ENCODE measurements around the gene TUBB4A. TPM values are rescaled to one million over a fixed set of nuclear protein-coding genes. Genes with fewer than 3 reads are reported as not detected.

The TUBB4A gene
- total and polyA plus RNA-seq, 8 donors = 1.1 to 5.5 (median 2.7) TPM

DNA sequence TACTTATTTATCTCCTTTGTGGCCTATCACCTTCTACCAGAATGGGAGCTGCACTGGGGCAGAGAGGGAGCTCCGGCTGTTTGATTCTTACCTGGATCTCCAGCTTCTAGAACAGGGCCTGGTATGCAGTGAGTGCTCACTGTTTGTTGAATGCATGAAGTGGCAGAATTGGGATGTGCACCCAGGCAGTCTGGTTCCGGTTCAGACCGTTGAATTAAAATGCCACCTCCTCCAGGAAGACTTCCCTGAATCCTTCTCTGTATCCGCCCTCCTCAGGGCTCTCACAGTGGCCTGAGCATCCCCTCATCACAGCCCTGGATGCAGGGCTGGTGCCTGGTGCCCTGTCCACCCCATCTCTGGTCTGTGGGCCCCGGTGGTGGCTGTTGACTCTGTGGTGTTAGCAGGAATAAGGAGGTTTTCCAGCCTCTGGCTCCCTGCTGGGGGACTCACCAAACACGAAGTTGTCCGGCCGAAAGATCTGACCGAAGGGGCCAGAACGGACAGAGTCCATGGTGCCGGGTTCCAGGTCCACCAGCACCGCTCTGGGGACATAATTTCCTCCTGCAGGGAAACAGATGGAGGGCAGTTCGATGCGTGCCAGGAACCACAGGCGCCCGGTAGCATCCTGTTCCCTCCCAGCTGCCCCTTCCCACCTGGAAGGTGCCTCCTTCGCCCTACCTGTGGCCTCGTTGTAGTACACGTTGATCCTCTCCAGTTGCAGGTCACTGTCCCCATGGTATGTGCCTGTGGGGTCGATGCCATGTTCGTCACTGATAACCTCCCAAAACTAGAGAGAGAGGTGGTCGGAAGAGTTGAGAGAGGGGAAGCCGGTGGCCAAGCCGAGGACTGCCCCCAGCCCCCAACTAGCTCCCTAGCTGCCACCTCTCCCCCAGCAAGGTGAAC is 1.0 kb downstream of the TUBB4A start:
- Histone ChIP-seq H3K9me3 (no peaks in the 10 kb centered on the region), H3K36me3 (no peaks in the 10 kb centered on the region), H3K4me1 (peaks cover 0 to 4% (median 0%) of the 10 kb centered on the region in 3 donors), H3K27ac (no peak overlapping the region), H3K27me3 (no peaks in the 10 kb centered on the region), H3K4me3 (peak overlapping the region; percentile 45 to 62 (median 56))
- FAIRE-seq (no peak), ATAC-seq (no peak), DNase-seq (no peak)
- TF ChIP-seq, protein P1, sequence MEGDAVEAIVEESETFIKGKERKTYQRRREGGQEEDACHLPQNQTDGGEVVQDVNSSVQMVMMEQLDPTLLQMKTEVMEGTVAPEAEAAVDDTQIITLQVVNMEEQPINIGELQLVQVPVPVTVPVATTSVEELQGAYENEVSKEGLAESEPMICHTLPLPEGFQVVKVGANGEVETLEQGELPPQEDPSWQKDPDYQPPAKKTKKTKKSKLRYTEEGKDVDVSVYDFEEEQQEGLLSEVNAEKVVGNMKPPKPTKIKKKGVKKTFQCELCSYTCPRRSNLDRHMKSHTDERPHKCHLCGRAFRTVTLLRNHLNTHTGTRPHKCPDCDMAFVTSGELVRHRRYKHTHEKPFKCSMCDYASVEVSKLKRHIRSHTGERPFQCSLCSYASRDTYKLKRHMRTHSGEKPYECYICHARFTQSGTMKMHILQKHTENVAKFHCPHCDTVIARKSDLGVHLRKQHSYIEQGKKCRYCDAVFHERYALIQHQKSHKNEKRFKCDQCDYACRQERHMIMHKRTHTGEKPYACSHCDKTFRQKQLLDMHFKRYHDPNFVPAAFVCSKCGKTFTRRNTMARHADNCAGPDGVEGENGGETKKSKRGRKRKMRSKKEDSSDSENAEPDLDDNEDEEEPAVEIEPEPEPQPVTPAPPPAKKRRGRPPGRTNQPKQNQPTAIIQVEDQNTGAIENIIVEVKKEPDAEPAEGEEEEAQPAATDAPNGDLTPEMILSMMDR (IDR thresholded peaks at IDR 0.05) = no peak
- intact Hi-C loops (cut with DNase I) = no loop called here
- 75 to 78% methylated on average over 24 of the region's 24 CpGs for WGBS, 2 donors

DNA sequence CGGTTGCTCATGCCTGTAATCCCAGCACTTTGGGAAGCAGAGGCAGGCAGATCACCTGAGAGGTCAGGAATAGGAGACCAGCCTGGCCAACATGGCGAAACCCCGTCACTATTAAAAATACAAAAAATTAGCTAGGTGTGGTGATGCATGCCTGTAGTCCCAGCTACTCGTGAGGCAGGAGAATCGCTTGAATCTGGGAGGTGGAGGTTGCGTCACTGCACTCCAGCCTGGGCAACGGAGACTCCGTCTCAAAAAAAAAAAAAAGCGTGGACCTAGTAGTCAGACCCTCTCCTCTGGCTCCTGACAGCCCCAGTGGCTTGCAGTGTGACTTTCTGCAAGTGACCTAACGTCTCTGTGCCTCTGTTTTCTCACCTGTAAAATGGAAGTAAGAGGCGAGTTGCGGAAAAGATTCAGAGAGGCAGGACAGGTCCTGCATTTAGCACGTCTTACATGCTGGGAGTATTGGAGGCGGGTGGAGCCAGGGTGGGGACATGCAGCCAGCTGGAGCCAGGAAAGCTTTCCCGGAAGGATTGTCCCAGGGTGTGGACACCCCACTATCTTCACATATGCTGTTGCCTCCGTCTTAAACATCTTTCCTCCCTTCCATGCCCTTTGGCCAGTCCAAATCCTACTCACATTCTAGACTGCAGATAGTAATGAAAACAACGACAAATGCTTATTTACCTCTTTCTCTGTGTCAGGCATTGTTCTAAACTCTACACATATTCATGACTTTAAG is 2.9 kb downstream of the TUBB4A start:
- intact Hi-C loops (cut with DNase I) = no loop called here
- FAIRE-seq = no peak
- 77 to 89% methylated on average over 17 of the region's 17 CpGs for WGBS, 2 donors
- Histone ChIP-seq H3K4me3 (no peak overlapping the region), H3K9me3 (no peaks in the 10 kb centered on the region), H3K4me1 (peaks cover 0 to 4% (median 0%) of the 10 kb centered on the region in 3 donors), H3K27me3 (no peaks in the 10 kb centered on the region), H3K36me3 (no peaks in the 10 kb centered on the region), H3K27ac (no peak overlapping the region)
- DNase-seq = no peak
- TF ChIP-seq, protein P1 (IDR thresholded peaks at IDR 0.05) = no peak
- ATAC-seq = no peak

DNA sequence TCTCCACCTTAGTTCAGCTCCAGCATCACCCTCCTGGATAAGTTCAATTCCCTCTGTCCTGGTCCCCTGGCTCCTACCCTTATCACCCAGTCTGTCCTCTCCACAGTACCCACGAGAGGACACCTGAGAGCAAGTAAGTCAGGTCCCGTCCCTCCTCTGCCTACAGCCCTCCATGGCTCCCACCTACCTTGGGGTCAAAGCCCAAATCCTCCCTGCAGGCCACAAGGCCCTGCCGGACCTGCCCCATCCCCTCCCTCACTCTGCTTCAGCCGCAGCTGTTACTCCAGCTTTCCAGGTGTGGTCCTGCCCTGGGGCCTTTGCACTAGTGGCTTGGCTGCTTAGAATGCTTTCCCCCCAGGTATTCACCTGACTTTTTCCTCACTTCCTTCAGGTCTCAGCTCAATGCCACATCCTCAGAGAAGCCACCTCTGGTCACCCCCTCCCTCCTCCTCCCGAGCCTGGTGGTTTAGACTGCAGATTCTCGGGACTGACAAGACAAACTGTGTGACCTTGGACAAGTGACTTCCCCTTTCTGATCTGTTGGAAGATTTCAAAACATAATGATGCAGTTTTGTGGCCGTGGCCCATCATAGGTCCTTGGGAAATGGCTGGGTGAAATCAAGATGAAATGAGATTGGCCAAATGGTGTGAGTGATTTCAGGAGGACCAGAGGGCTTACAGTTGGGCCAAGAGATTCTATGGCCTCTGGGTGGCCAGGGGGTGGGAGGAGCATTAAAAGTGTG is 3.6 kb downstream of the TUBB4A start:
- no peak for ATAC-seq
- no peaks in the 10 kb centered on the region for H3K9me3 ChIP-seq
- peaks cover 0 to 4% (median 0%) of the 10 kb centered on the region in 3 donors for H3K4me1 ChIP-seq
- H3K4me3 ChIP-seq = no peak overlapping the region
- intact Hi-C loops (cut with DNase I) = no loop called here
- no peaks in the 10 kb centered on the region for H3K36me3 ChIP-seq
- H3K27ac ChIP-seq = no peak overlapping the region
- no peaks in the 10 kb centered on the region for H3K27me3 ChIP-seq
- 75 to 78% methylated on average over 7 of the region's 7 CpGs for WGBS, 2 donors
- FAIRE-seq = no peak
- TF ChIP-seq, protein P1 (IDR thresholded peaks at IDR 0.05) = no peak
- no peak for DNase-seq

DNA sequence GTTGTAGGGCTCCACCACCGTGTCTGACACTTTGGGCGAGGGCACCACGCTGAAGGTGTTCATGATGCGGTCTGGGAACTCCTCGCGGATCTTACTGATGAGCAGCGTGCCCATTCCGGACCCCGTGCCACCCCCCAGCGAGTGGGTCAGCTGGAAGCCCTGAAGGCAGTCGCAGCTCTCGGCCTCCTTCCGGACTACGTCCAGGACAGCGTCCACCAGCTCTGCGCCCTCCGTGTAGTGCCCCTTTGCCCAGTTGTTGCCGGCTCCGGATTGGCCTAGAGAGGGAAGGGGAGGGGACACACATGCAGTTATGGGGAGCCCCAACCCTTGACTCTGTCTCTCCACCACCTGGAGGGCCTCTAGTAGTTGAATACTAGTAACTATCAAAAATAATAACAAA is 6.2 kb downstream of the TUBB4A start:
- Histone ChIP-seq H3K4me3 (no peak overlapping the region), H3K9me3 (no peaks in the 10 kb centered on the region), H3K4me1 (no peaks in the 10 kb centered on the region), H3K27me3 (no peaks in the 10 kb centered on the region), H3K36me3 (no peaks in the 10 kb centered on the region), H3K27ac (no peak overlapping the region)
- FAIRE-seq = no peak
- no peak for DNase-seq
- TF ChIP-seq, protein P1 (IDR thresholded peaks at IDR 0.05) = no peak
- 92 to 96% methylated on average over 19 of the region's 19 CpGs for WGBS, 2 donors
- no peak for ATAC-seq
- intact Hi-C loops (cut with DNase I) = no loop called here

All from pancreas (tissue), 10 donors.